HUES64 (cell line): ENCODE data around the gene ARHGEF12.
"Not testable (repeated sequence)": the region's sequence is repeated elsewhere in the genome, so short reads cannot be mapped to it uniquely, and the experiment has no call there.

Experiments
- H3K27ac ChIP-seq: 2 replicates; pipeline ENCODE4 v1.7.0; 2013; ENCODE audit warnings: low read depth, low read length, inconsistent platforms
- H3K27me3 ChIP-seq: 2 replicates; pipeline ENCODE4 v1.6.1; 2013; ENCODE audit warnings: mild to moderate bottlenecking, low read length; ENCODE audit not compliant: insufficient read depth
- H3K36me3 ChIP-seq: 2 replicates; pipeline ENCODE4 v1.6.1; 2013; ENCODE audit warnings: mild to moderate bottlenecking, low read length; ENCODE audit not compliant: insufficient read depth
- H3K4me1 ChIP-seq: 2 replicates; pipeline ENCODE4 v1.6.1; 2013; ENCODE audit warnings: mild to moderate bottlenecking, low read length, moderate library complexity; ENCODE audit not compliant: insufficient read depth
- H3K4me3 ChIP-seq: 2 replicates; pipeline ENCODE4 v1.5.1; 2013; ENCODE audit warnings: mild to moderate bottlenecking, low read length, moderate library complexity
- H3K9ac ChIP-seq: 2 replicates; pipeline ENCODE4 v1.6.1; 2013; ENCODE audit warnings: mild to moderate bottlenecking, low read depth, low read length
- H3K9me3 ChIP-seq: 2 replicates; pipeline ENCODE4 v1.6.1; 2013; ENCODE audit warnings: low read depth, low read length; ENCODE audit not compliant: insufficient read depth
- WGBS: fragments of 150-250, 120-280 bp; methylation state at CpG from one replicate; pipeline ENCODE4 v1.1.7; 2013; ENCODE audit warnings: missing lambda C conversion rate; 5-methylcytosine and 5-hydroxymethylcytosine counted together

Gene ARHGEF12

GRCh38 chr11:120500414-120501071, 164.3 kb downstream of the ARHGEF12 start:
- H3K9me3 ChIP-seq: no peaks in the 10 kb centered on the region
- peaks cover 40% of the 10 kb centered on the region for H3K4me1 ChIP-seq
- H3K4me3 ChIP-seq: no peak overlapping the region
- no peaks in the 10 kb centered on the region for H3K27me3 ChIP-seq
- WGBS: 79% methylated on average over 11 of the region's 14 CpGs
- H3K9ac ChIP-seq: no peak overlapping the region
- H3K27ac ChIP-seq: peak overlapping the region; percentile 59; the same call in 1 of the 2 replicates
- no peaks in the 10 kb centered on the region for H3K36me3 ChIP-seq

- Histone ChIP-seq H3K9ac (no peak overlapping the region), H3K4me3 (no peak overlapping the region), H3K4me1 (peaks cover 36% of the 10 kb centered on the region), H3K36me3 (no peaks in the 10 kb centered on the region), H3K9me3 (no peaks in the 10 kb centered on the region), H3K27ac (peak overlapping the region; percentile 59), H3K27me3 (no peaks in the 10 kb centered on the region)
- 38% methylated on average over 2 of the region's 2 CpGs for whole genome bisulfite sequencing
Measured at GRCh38 chr11:120501440-120501839, 165.2 kb downstream of the ARHGEF12 start.

- H3K36me3 ChIP-seq: no peaks in the 10 kb centered on the region
- no peaks in the 10 kb centered on the region for H3K9me3 ChIP-seq
- peak overlapping the region; percentile 59; the same call in 1 of the 2 replicates for H3K27ac ChIP-seq
- H3K4me1 ChIP-seq: peaks cover 34% of the 10 kb centered on the region
- 82% methylated on average over 4 of the region's 5 CpGs for WGBS
- no peak overlapping the region for H3K4me3 ChIP-seq
- no peaks in the 10 kb centered on the region for H3K27me3 ChIP-seq
- H3K9ac ChIP-seq: no peak overlapping the region
Measured at GRCh38 chr11:120501976-120502755, 166.0 kb downstream of the ARHGEF12 start.

GRCh38 chr11:120503529-120503928, 167.3 kb downstream of the ARHGEF12 start:
- not testable (repeated sequence) for H3K36me3 ChIP-seq, H3K27ac ChIP-seq, H3K4me3 ChIP-seq, H3K9ac ChIP-seq, H3K9me3 ChIP-seq, H3K27me3 ChIP-seq
- peaks cover 34% of the 10 kb centered on the region for H3K4me1 ChIP-seq
- 45% methylated on average over 3 of the region's 3 CpGs for WGBS

- H3K9me3 ChIP-seq: no peaks in the 10 kb centered on the region
- H3K4me1 ChIP-seq: peaks cover 23% of the 10 kb centered on the region
- H3K9ac ChIP-seq: no peak overlapping the region
- no peak overlapping the region for H3K4me3 ChIP-seq
- H3K27me3 ChIP-seq: peaks cover 10% of the 10 kb centered on the region; the same call in 1 of the 2 replicates
- H3K27ac ChIP-seq: no peak overlapping the region
- WGBS: 92% methylated on average over 7 of the region's 7 CpGs
- no peaks in the 10 kb centered on the region for H3K36me3 ChIP-seq
Measured at GRCh38 chr11:120505801-120506425, 169.7 kb downstream of the ARHGEF12 start.

GRCh38 chr11:120509346-120510053, 173.3 kb downstream of the ARHGEF12 start:
- H3K36me3 ChIP-seq: no peaks in the 10 kb centered on the region
- H3K27ac ChIP-seq: no peak overlapping the region
- 92% methylated on average over 7 of the region's 7 CpGs for WGBS
- no peak overlapping the region for H3K9ac ChIP-seq
- no peaks in the 10 kb centered on the region for H3K4me1 ChIP-seq
- no peaks in the 10 kb centered on the region for H3K9me3 ChIP-seq
- H3K4me3 ChIP-seq: no peak overlapping the region
- H3K27me3 ChIP-seq: peaks cover 27% of the 10 kb centered on the region

GRCh38 chr11:120510406-120511115, 174.3 kb downstream of the ARHGEF12 start:
- Histone ChIP-seq H3K27ac (no peak overlapping the region), H3K9ac (no peak overlapping the region), H3K27me3 (peaks cover 33% of the 10 kb centered on the region), H3K36me3 (no peaks in the 10 kb centered on the region), H3K4me3 (no peak overlapping the region), H3K9me3 (no peaks in the 10 kb centered on the region), H3K4me1 (no peaks in the 10 kb centered on the region)
- 85% methylated on average over 19 of the region's 20 CpGs for WGBS

- no peak within 1 kb of the TSS for H3K27ac ChIP-seq
- no peaks in the 10 kb centered on the region for H3K9me3 ChIP-seq
- WGBS: 2% methylated on average over 95 of the region's 95 CpGs
- H3K27me3 ChIP-seq: peaks cover 41% of the 10 kb centered on the region
- H3K9ac ChIP-seq: peak within 1 kb of the TSS; percentile 29; the same call in 1 of the 2 replicates
- peak within 1 kb of the TSS; percentile 52 for H3K4me3 ChIP-seq
- no peaks in the 10 kb centered on the region for H3K4me1 ChIP-seq
- H3K36me3 ChIP-seq: no peaks in the 10 kb centered on the region
Measured at GRCh38 chr11:120511116-120511819, 175.1 kb downstream of the ARHGEF12 start, which contains the start of gene GRIK4. TSS of gene GRIK4 (plus strand) at chr11:120511748. CDS start at chr11:120660319, 148,571 bp downstream.

GRCh38 chr11:120511820-120512738, 175.9 kb downstream of the ARHGEF12 start:
- H3K9me3 ChIP-seq: no peaks in the 10 kb centered on the region
- H3K27ac ChIP-seq: no peak overlapping the region
- H3K36me3 ChIP-seq: no peaks in the 10 kb centered on the region
- peaks cover 48% of the 10 kb centered on the region for H3K27me3 ChIP-seq
- 4% methylated on average over 67 of the region's 73 CpGs for WGBS
- peak overlapping the region; percentile 52 for H3K4me3 ChIP-seq
- H3K9ac ChIP-seq: no peak overlapping the region
- H3K4me1 ChIP-seq: peaks cover 3% of the 10 kb centered on the region; the same call in 1 of the 2 replicates
